Activated CD4-positive, alpha-beta T cell treated with anti-CD3 and anti-CD28 coated beads for 24 hours (primary cell): ENCODE data around the gene DGCR6L.
A peak's percentile ranks its signal among the peaks of the same experiment; 100 is the strongest.
"Not testable (repeated sequence)": the region's sequence is repeated elsewhere in the genome, so short reads cannot be mapped to it uniquely, and the experiment has no call there.

ENCODE experiments used
- DNase-seq, 2 donors: peaks; one replicate each; pipeline ENCODE4 v3.0.0-alpha.2; 2020; ENCODE audit warnings: low read depth in 2 of 2

Gene DGCR6L

GRCh38 chr22:20291604-20292063, 28.2 kb downstream of the DGCR6L start:
- DNase-seq, result no peak

- DNase-seq, result no peak
Measured at GRCh38 chr22:20291249-20291586, 28.6 kb downstream of the DGCR6L start.

- DNase-seq, result no peak
Measured at GRCh38 chr22:20290578-20291248, 29.1 kb downstream of the DGCR6L start.

GRCh38 chr22:20290045-20290392, 29.8 kb downstream of the DGCR6L start:
- no peak for DNase-seq

- not testable (repeated sequence) for DNase-seq
Measured at GRCh38 chr22:20289182-20290044, 30.4 kb downstream of the DGCR6L start.

- not testable (repeated sequence) for DNase-seq
Measured at GRCh38 chr22:20286784-20287423, 33.0 kb downstream of the DGCR6L start.

- DNase-seq, result not testable (repeated sequence)
Measured at GRCh38 chr22:20286312-20286660, 33.6 kb downstream of the DGCR6L start.

- peak; percentile 63 to 77 for DNase-seq
Measured at GRCh38 chr22:20285473-20286311, 34.2 kb downstream of the DGCR6L start.

- no peak for DNase-seq
Measured at GRCh38 chr22:20284471-20285086, 35.3 kb downstream of the DGCR6L start.

- DNase-seq, result no peak
Measured at GRCh38 chr22:20283674-20284066, 36.2 kb downstream of the DGCR6L start.

GRCh38 chr22:20282901-20283673, 36.8 kb downstream of the DGCR6L start:
- no peak for DNase-seq

- DNase-seq, result no peak
Measured at GRCh38 chr22:20281891-20282290, 38.0 kb downstream of the DGCR6L start.

- DNase-seq, result not testable (repeated sequence)
Measured at GRCh38 chr22:20281473-20281872, 38.4 kb downstream of the DGCR6L start.

- no peak for DNase-seq
Measured at GRCh38 chr22:20280866-20281265, 39.0 kb downstream of the DGCR6L start.

- not testable (repeated sequence) for DNase-seq
Measured at GRCh38 chr22:20280163-20280562, 39.7 kb downstream of the DGCR6L start.

- no peak for DNase-seq
Measured at GRCh38 chr22:20279662-20280134, 40.2 kb downstream of the DGCR6L start.

GRCh38 chr22:20278726-20279490, 41.0 kb downstream of the DGCR6L start:
- DNase-seq, result not testable (repeated sequence)

GRCh38 chr22:20277936-20278635, 41.8 kb downstream of the DGCR6L start:
- not testable (repeated sequence) for DNase-seq

- no peak for DNase-seq
Measured at GRCh38 chr22:20276468-20276867, 43.4 kb downstream of the DGCR6L start.
